Epithelial cell of esophagus (primary cell): ENCODE results near the gene DAAM2.

Source experiments
- DNase-seq: peaks from one replicate; pipeline ENCODE4 v3.0.0; 2010; ENCODE audit warnings: low read depth
- H3K4me3 ChIP-seq: 2 replicates; pipeline ENCODE4 v1.5.1; 2011; ENCODE audit warnings: mild to moderate bottlenecking, low read length, control low read depth
- TF ChIP-seq, protein P1 (sequence below): IDR thresholded peaks from 2 replicates; pipeline ENCODE4 v1.5.1; 2011; ENCODE audit warnings: low read depth, mild to moderate bottlenecking, low read length, control low read depth, inconsistent platforms; ENCODE audit not compliant: insufficient read depth; ENCODE audit errors: missing control alignments

Gene DAAM2

DNA sequence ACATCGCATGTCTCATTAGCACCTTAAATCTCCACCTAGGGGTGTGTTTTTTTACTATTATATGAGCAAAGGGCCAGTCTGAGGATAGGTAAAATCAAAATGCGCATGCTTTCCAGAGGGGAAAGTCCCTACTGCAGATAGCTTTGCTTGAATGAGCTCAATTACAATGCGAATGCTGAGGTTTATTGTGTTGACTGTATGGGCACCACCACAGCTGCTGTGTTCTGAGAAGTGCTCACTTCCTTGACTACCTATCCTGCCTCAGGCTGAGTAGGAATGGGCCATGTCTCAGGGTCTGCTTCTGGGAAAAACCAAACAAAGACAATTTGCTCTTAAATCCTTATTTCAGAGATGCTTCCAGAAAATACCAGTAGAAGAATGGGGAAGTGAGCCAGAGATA lies 105.5 kb downstream of the DAAM2 start:
- TF ChIP-seq, protein P1, sequence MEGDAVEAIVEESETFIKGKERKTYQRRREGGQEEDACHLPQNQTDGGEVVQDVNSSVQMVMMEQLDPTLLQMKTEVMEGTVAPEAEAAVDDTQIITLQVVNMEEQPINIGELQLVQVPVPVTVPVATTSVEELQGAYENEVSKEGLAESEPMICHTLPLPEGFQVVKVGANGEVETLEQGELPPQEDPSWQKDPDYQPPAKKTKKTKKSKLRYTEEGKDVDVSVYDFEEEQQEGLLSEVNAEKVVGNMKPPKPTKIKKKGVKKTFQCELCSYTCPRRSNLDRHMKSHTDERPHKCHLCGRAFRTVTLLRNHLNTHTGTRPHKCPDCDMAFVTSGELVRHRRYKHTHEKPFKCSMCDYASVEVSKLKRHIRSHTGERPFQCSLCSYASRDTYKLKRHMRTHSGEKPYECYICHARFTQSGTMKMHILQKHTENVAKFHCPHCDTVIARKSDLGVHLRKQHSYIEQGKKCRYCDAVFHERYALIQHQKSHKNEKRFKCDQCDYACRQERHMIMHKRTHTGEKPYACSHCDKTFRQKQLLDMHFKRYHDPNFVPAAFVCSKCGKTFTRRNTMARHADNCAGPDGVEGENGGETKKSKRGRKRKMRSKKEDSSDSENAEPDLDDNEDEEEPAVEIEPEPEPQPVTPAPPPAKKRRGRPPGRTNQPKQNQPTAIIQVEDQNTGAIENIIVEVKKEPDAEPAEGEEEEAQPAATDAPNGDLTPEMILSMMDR = no peak
- no peak overlapping the region for H3K4me3 ChIP-seq
- no peak for DNase-seq

DNA sequence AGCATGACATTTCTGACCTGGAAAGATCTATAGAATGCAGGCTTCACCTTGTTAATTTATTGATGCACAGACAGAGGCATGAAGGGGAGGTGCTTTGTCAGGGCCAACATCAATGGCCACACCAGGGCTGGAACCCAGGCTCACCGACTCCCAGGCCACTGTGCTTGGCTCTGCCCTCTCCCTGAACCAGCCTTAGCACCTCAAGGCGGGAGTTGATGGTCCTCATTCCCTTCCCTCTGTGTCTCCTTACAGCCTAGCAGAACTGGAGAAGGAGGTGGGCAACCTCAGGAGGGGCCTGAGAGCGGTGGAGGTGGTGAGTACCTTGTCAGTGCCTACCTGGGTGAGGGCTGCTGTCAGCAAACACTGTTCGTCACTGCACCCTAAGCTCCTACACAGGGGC lies 106.4 kb downstream of the DAAM2 start:
- DNase-seq = no peak
- no peak overlapping the region for H3K4me3 ChIP-seq
- TF ChIP-seq, protein P1 = no peak

DNA sequence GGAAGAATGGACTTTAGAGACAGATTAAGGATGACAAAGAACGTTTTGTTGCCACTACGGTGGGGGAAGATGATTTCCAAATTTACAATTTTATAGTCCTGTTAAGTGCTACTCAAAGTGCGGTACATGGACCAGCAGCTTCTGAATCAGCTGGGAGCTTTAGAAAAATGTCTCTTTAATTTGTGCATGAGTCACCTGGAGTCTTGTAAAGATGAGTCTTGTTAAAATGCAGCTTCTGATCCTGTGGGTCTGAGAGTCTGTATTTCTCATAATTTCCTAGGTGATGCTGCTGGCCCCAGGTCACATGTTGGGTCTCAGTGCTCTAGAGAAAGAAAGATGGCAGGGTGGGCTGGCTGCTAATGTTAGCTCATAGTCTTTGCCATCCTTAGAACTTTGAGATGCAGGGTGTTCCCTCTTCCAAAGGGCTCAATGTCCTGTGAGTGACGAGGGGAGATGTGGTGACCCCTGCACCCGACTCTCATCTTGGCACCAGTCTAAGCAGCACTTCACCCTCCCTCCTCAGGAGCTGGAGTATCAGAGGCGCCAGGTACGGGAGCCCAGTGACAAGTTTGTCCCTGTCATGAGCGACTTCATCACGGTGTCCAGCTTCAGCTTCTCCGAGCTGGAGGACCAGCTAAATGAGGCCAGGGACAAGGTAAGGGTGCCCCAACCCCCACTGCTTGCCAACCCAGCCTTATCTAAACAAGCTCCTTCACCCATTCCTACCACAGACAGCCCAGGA lies 107.5 kb downstream of the DAAM2 start:
- no peak overlapping the region for H3K4me3 ChIP-seq
- no peak for DNase-seq
- TF ChIP-seq, protein P1 = no peak

DNA sequence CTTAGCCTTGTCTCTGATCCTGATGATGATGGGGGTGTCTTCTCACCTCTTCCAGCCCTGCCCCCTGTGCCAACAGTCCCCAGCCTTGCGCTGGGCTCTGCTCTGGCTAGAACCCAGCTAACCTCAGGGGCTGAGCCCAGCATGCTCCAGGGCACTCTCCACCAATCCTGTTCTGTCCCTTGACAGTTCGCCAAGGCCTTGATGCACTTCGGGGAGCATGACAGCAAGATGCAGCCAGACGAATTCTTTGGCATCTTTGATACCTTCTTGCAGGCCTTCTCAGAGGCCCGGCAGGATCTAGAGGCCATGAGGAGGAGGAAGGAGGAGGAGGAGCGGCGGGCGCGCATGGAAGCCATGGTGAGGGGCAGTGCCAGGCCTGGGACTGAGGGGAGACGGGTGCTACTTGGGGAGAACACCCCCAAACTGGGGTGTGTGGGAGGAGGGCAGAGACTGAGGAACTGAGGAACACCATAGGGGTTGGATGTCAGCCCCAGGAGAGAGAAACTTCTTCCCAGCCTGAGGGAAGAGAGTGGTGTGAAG lies 109.0 kb downstream of the DAAM2 start:
- no peak overlapping the region for H3K4me3 ChIP-seq
- TF ChIP-seq, protein P1 = no peak
- DNase-seq = no peak

DNA sequence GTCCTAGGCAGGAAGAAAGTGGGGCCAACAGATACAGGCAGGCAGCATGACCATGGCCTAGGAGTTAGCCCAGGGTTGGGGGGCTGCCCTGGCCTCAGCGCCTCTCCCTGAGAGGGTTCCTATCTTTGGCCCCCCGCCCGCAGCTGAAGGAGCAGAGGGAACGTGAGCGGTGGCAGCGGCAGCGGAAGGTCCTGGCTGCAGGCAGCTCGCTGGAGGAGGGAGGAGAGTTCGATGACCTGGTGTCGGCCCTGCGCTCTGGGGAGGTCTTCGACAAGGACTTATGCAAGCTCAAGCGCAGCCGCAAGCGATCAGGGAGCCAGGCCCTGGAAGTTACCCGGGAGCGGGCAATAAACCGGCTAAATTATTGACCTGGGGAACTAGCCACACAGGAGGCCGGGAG lies 109.5 kb downstream of the DAAM2 start:
- TF ChIP-seq, protein P1 = no peak
- no peak for DNase-seq
- H3K4me3 ChIP-seq = no peak overlapping the region

DNA sequence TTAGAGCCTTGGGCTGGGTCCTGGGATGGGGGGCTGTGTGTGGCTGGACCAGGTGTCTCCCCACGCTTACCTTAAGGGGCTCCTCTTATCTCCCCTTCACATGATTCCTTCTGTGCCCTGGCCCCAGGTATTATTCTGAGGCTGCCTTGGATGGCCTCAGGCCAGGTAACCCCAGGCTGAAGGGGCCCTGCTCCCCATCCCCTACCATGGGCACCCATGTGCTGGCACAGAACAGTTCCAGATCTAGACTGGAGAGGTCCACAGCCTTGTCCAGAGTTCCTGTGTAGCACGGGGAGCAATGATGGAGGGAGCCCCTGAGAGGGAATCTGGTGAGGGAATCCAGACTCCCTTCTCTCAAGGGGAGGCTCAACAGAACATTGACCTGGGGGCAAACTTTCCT lies 110.0 kb downstream of the DAAM2 start:
- H3K4me3 ChIP-seq = no peak overlapping the region
- TF ChIP-seq, protein P1 = no peak
- no peak for DNase-seq

DNA sequence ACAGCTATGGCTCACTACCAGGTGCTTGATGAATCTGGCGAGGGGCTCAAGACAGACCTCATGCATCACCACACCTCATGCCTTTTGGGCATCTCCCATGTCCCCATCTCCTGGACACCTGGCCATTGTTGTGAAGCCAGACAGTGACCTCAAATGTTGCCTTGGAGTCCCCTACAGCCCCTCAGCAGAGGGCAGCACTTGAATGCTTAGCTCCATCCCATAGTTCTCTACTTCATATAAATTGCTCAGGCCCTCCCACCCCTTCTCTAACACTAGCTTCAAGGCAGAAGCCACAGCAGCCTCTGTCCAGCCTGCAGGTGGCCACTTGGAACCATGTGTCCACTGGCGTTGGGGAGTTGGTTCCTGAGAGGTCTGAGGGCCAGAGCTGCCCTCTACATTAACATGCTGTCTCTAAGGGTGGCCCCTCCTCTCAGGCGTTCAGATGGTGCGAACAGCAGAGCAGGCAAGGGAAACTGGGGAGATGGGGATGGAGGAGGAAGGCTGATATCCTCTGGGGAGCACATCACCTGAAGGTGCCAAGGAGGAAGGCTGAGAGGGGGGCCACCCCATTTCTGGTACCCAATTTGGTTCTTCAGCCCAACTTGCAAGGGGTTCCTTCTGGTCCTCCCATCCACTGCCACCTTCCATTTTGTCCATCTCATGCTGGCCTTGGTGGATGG lies 110.8 kb downstream of the DAAM2 start:
- DNase-seq = no peak
- H3K4me3 ChIP-seq = no peak overlapping the region
- TF ChIP-seq, protein P1 = no peak
